Uterus (tissue), 4 donors: ENCODE results near the gene COL25A1. TPM values are rescaled to one million over a fixed set of nuclear protein-coding genes. Genes with fewer than 3 reads are reported as not detected.

Source experiments
- DNase-seq, 2 donors: peaks; one replicate each; pipeline ENCODE4 v3.0.0-alpha.2; 2019 to 2020
- H3K27ac ChIP-seq, 2 donors: fragments of 200-600 bp; sonication (generic); 1 replicate in 1 of 2; 2 replicates in 1 of 2; pipeline ENCODE4 v1.5.1; 2016 to 2018
- H3K27me3 ChIP-seq, 2 donors: fragments of 200-600 bp; sonication (generic); one replicate each; pipeline ENCODE4 v1.5.1; 2018 to 2019; ENCODE audit warnings: control low read depth in 1 of 2
- H3K36me3 ChIP-seq, 2 donors: fragments of 200-600 bp; sonication (generic); one replicate each; pipeline ENCODE4 v1.5.1; 2019; ENCODE audit warnings: control low read depth in 1 of 2
- H3K4me1 ChIP-seq, 2 donors: fragments of 200-600 bp; sonication (generic); one replicate each; pipeline ENCODE4 v1.5.1; 2018 to 2019; ENCODE audit warnings: control low read depth in 1 of 2
- H3K4me3 ChIP-seq, 2 donors: fragments of 200-600 bp; sonication (generic); 1 replicate in 1 of 2; 2 replicates in 1 of 2; pipeline ENCODE4 v1.5.1; 2018 to 2019; ENCODE audit warnings: mild to moderate bottlenecking in 1 of 2
- H3K9me3 ChIP-seq, 2 donors: fragments of 200-600 bp; sonication (generic); one replicate each; pipeline ENCODE4 v1.5.1; 2019; ENCODE audit warnings: control low read depth in 1 of 2
- POLR2A ChIP-seq, 2 donors: fragments of 450-650 bp; IDR thresholded peaks; one replicate each; pipeline ENCODE4 v1.6.1; 2016; ENCODE audit warnings: antibody characterized with exemption in 2 of 2, mild to moderate bottlenecking in 1 of 2, moderate library complexity in 1 of 2
- intact Hi-C: fragments of 100-400 bp; cut with DNase I; formaldehyde crosslinking; loops from one replicate; pipeline ENCODE4 v1.15.1; 2023; ENCODE audit warnings: low total_unique reads
- total RNA-seq, 4 donors: library from RNA; depleted of rRNA in 3 of 4; stranded (reverse); fragments of >200 nt in 3 of 4; gene quantifications; one replicate each; pipeline versions ENCODE4 v1.1.0 to v1.2.4, GENCODE V29; 2014 to 2023
- TF ChIP-seq, protein P1 (sequence below), 4 experiments: fragments of 200-600 bp in 2 of 4; fragments of 450-650 bp in 2 of 4; sonication (generic) in 2 of 4; IDR thresholded peaks; one replicate each; pipeline ENCODE4 v1.5.1; 2016 to 2019; ENCODE audit warnings: antibody characterized with exemption in 4 of 4, mild to moderate bottlenecking in 2 of 4, moderate library complexity in 1 of 4
- donor health status: DM: yes; HTN: yes; CAD: no.

The COL25A1 gene
- total RNA-seq, 4 donors from 2014 or later, result 0.26 to 41.1 (median 1.8) TPM; not detected in 1

DNA sequence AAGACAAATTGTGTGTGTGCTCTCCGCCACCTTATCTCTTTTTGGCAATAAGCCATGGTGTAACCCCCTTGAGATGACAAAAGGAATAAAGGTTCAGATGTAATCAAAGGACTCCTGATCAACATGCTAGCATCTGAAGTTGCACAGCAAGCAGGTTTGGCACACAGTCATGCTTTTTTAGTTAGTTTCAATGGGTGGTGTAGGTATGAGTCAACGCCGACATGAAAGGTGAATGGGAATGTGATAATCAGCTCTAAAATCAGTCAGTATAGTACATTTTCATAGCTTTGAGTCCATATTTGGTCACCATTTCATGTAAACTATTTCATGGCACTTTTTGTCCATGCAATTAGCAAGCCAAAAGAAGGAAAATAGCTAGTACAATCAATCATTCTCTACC, 489.2 kb downstream of the COL25A1 start:
- no peak overlapping the region for H3K27ac ChIP-seq
- H3K36me3 ChIP-seq, result no peaks in the 10 kb centered on the region
- TF ChIP-seq, protein P1, sequence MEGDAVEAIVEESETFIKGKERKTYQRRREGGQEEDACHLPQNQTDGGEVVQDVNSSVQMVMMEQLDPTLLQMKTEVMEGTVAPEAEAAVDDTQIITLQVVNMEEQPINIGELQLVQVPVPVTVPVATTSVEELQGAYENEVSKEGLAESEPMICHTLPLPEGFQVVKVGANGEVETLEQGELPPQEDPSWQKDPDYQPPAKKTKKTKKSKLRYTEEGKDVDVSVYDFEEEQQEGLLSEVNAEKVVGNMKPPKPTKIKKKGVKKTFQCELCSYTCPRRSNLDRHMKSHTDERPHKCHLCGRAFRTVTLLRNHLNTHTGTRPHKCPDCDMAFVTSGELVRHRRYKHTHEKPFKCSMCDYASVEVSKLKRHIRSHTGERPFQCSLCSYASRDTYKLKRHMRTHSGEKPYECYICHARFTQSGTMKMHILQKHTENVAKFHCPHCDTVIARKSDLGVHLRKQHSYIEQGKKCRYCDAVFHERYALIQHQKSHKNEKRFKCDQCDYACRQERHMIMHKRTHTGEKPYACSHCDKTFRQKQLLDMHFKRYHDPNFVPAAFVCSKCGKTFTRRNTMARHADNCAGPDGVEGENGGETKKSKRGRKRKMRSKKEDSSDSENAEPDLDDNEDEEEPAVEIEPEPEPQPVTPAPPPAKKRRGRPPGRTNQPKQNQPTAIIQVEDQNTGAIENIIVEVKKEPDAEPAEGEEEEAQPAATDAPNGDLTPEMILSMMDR (IDR thresholded peaks at IDR 0.05), result no peak
- TF ChIP-seq POLR2A (IDR thresholded peaks at IDR 0.05), result no peak
- intact Hi-C loops, result no loop called here
- no peaks in the 10 kb centered on the region for H3K9me3 ChIP-seq
- H3K4me1 ChIP-seq, result no peaks in the 10 kb centered on the region
- no peak overlapping the region for H3K4me3 ChIP-seq
- H3K27me3 ChIP-seq, result no peaks in the 10 kb centered on the region
- DNase-seq, result no peak

DNA sequence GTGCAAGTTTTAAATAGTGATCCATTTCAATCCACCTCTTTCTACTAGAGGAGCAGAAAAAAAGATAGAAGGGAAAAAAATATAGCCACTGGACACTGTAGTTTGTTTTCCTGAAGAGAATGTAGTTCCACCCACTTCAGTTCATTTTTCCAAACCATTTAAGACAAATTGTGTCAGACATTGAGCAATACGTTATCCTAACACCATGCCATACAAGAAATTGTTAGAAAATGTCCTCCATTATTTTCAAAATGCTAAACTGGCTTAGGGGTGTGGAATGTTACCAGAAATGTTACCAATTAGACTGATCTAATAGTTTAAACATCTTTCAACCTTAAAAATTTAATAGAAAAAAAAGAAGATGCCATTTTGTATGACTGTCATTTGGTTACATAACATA, 491.0 kb downstream of the COL25A1 start:
- Histone ChIP-seq H3K4me1 (no peaks in the 10 kb centered on the region), H3K36me3 (no peaks in the 10 kb centered on the region), H3K4me3 (no peak overlapping the region), H3K27ac (no peak overlapping the region), H3K9me3 (no peaks in the 10 kb centered on the region), H3K27me3 (no peaks in the 10 kb centered on the region)
- no peak for TF ChIP-seq POLR2A (IDR thresholded peaks at IDR 0.05)
- TF ChIP-seq, protein P1 (IDR thresholded peaks at IDR 0.05), result no peak
- intact Hi-C loops, result no loop called here
- DNase-seq, result no peak

DNA sequence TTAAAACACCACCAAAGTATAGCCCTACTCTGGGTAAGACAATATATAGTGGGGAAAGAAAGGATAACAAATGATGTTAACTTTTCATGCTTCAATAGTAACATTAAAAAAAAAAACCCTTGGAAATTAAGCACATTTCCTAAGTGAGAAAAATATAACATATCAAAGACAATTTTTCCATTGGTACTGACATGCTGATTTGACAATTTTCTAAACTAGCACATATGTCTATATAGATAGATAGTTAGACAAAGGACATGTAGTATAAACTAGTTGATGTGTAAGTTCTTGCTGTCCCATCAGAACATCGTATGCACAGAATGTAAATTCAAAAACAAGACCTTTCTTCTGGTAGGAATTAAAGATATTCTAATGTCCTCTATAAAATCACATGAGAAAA, 492.4 kb downstream of the COL25A1 start:
- Histone ChIP-seq H3K27ac (no peak overlapping the region), H3K27me3 (no peaks in the 10 kb centered on the region), H3K4me3 (no peak overlapping the region), H3K36me3 (no peaks in the 10 kb centered on the region), H3K9me3 (no peaks in the 10 kb centered on the region), H3K4me1 (no peaks in the 10 kb centered on the region)
- intact Hi-C loops, result no loop called here
- TF ChIP-seq POLR2A (IDR thresholded peaks at IDR 0.05), result no peak
- TF ChIP-seq, protein P1 (IDR thresholded peaks at IDR 0.05), result no peak
- no peak for DNase-seq

DNA sequence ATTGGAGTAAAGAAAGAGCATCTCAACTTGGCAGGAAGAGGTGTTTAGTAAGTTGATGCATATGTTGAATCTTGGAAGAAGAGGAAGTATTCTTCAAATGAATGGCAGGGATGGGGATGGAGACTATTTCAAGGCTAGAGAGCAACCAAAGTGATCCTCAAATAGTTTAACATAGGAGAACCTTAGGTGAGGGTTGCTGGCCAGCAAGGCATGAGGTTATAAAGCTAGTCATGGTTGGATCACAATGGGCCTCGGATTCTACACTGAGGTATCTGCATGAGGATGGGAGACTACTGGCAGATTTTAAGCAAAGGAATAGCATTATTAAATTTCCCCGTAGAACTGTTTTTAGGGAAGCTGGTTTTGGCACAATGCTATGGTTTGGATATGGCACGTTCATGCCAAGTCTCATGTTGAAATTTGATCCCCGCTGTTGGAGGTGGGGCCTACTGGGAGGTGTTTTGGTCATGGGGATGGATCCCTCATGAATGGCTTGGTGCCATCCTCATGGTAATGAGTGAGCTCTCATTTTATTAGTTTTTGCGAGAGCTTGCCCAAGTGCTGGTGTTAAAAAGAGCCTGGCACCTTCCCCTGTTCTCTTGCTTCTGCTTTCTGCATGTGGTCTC, 497.7 kb downstream of the COL25A1 start:
- Histone ChIP-seq H3K27me3 (no peaks in the 10 kb centered on the region), H3K27ac (no peak overlapping the region), H3K4me1 (no peaks in the 10 kb centered on the region), H3K9me3 (no peaks in the 10 kb centered on the region), H3K4me3 (no peak overlapping the region), H3K36me3 (no peaks in the 10 kb centered on the region)
- intact Hi-C loops, result no loop called here
- TF ChIP-seq, protein P1 (IDR thresholded peaks at IDR 0.05), result no peak
- no peak for TF ChIP-seq POLR2A (IDR thresholded peaks at IDR 0.05)
- no peak for DNase-seq

DNA sequence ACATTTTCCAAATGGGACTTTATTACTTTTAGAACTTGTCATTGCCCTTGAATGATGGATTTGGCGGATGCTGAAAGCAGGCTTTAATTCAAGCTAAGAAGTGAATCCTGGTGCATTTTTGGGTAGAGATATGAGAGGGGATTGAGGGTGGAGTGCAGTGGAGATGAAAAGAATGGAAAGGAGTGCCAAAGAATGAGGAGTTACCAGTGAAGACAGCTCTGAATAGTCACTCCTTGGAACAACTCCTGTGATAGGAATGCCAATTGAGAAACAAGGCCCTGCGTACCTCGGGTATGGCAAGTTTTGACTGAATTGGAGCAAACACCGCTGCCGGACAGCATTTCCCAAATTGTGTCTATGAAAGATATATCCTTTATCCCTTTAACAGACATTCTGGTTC, 503.2 kb downstream of the COL25A1 start:
- intact Hi-C loops, result no loop called here
- Histone ChIP-seq H3K4me1 (no peaks in the 10 kb centered on the region), H3K27ac (no peak overlapping the region), H3K27me3 (no peaks in the 10 kb centered on the region), H3K9me3 (no peaks in the 10 kb centered on the region), H3K36me3 (no peaks in the 10 kb centered on the region), H3K4me3 (no peak overlapping the region)
- DNase-seq, result no peak
- TF ChIP-seq, protein P1 (IDR thresholded peaks at IDR 0.05), result no peak
- no peak for TF ChIP-seq POLR2A (IDR thresholded peaks at IDR 0.05)
